Measurements from ENCODE around the gene MBL2. TPM values are rescaled to one million over a fixed set of nuclear protein-coding genes. Genes with fewer than 3 reads are reported as not detected.

MBL2 gene
- total RNA-seq, 2 donors from 2014 or later = not detected

DNA sequence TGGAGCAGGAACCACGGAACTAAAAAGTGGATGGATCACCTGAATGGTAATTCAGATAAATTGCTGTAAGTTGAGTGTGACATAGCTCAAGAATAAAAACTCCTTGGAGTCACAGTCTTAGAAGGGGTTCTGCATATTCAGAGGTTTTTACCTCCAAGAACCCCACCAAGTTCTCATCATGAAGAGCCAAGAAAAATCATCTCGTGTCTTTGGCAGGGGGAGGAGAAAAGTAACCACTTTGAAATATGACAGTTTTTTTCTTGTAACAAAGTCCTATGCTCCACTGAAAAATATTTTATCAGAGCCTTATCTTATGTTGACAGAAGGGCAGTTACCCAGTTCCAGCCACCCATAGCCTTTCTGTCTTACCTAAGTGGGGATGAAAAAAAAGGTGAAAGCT, 38.2 kb upstream of the MBL2 start:
- DNase-seq (ENCODE audit: low spot score) (no peak), ATAC-seq (ENCODE audit: insufficient number of reproducible peaks, low FRiP score, low read depth) (no peak)
- Histone ChIP-seq H3K36me3 (no peaks in the 10 kb centered on the region), H3K9me3 (no peaks in the 10 kb centered on the region), H3K27ac (no peak overlapping the region), H3K4me1 (ENCODE audit: control insufficient read depth in 1 of 2, low read depth in 2 of 2) (no peaks in the 10 kb centered on the region), H3K27me3 (replicated peaks; ENCODE audit: insufficient read depth) (no peaks in the 10 kb centered on the region), H3K4me3 (no peak overlapping the region)
- TF ChIP-seq, protein P1, sequence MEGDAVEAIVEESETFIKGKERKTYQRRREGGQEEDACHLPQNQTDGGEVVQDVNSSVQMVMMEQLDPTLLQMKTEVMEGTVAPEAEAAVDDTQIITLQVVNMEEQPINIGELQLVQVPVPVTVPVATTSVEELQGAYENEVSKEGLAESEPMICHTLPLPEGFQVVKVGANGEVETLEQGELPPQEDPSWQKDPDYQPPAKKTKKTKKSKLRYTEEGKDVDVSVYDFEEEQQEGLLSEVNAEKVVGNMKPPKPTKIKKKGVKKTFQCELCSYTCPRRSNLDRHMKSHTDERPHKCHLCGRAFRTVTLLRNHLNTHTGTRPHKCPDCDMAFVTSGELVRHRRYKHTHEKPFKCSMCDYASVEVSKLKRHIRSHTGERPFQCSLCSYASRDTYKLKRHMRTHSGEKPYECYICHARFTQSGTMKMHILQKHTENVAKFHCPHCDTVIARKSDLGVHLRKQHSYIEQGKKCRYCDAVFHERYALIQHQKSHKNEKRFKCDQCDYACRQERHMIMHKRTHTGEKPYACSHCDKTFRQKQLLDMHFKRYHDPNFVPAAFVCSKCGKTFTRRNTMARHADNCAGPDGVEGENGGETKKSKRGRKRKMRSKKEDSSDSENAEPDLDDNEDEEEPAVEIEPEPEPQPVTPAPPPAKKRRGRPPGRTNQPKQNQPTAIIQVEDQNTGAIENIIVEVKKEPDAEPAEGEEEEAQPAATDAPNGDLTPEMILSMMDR (IDR thresholded peaks at IDR 0.05) = no peak

DNA sequence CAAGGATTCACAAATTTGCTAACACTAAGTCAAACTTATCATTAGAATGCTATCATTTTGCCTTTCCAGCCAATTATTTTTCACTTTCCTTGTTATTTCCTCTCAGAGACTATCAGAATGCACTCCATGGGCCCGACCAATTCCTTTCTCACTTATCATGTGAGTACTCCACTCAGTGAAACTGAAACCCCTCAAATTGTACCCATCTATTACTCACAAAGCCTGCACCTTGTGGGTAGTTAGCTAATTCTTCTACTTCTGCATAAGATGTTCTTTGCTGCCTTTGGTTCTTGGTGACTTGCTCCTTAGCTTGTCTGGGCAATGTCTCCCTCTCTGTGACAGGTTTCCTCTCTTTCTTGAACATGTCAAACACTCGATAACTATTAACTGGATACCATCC, 35.2 kb upstream of the MBL2 start:
- H3K4me1 ChIP-seq (ENCODE audit: control insufficient read depth in 1 of 2, low read depth in 2 of 2) = no peaks in the 10 kb centered on the region
- no peaks in the 10 kb centered on the region for H3K27me3 ChIP-seq (replicated peaks; ENCODE audit: insufficient read depth)
- DNase-seq (ENCODE audit: low spot score) (no peak), ATAC-seq (ENCODE audit: insufficient number of reproducible peaks, low FRiP score, low read depth) (no peak)
- no peaks in the 10 kb centered on the region for H3K36me3 ChIP-seq
- H3K4me3 ChIP-seq = no peak overlapping the region
- H3K27ac ChIP-seq = no peak overlapping the region
- no peaks in the 10 kb centered on the region for H3K9me3 ChIP-seq
- TF ChIP-seq, protein P1 (IDR thresholded peaks at IDR 0.05) = no peak

DNA sequence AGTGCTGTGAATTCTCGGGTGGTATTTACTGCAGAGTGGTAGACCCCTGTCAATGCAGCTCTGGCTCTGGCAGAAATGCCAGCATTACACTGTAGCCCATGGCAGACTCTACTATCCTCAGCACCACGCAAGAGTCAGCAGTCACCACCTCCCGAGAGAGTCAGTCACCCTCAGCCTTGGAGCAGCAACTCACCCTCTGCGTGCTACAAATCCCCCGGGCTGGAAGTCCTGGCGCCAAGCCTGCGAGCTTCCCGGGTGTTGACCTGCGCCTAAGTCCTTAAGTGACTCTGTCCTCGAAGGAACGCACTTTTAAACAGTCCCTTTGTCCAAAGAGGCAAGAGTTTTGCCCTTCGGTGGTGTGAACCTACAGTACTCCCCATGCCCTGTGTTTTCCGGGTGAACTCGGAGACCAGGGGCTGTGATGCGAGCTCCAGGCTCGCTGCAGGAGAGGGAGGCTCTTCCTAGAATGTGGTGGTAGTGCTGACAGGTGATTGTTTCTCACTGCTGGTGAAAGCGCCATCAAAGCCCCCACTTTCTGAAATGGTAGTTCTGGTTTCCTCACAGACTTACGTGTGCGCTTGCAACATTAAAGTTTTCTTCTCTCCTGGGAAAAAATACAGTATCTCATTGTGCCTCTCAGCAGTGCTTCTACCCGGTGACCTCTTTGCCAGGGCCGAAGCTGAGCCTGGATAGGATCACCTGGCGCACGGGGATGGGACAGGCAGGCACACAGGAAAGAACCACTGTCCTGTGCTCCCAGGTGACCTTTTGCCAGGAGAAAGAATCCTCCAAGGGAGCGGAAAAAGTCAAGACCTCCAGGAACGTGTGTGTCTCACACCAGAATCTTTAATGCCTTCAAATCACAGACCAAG, 33.1 kb upstream of the MBL2 start:
- no peak overlapping the region for H3K4me3 ChIP-seq

DNA sequence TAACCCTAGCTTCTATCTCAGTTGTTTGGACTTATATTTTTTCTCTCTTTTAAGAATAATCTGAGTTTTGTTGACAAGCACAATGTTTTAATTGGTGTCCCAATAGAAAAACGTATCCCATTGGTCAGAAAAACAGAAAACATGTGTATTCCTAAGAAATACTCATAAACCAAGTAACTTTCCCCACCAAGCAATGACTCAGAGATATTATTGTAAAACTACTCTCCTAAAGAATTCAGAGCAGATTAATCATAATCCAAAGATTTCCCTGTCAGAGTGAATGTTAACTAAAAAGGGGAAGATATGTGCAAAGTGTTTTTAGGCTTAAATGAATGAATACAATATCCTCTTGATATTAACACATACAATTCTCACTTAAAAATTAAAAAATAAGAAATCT, 29.4 kb upstream of the MBL2 start:
- ATAC-seq (ENCODE audit: insufficient number of reproducible peaks, low FRiP score, low read depth) = no peak

More for the DNA sequence above, 33.1 kb upstream of the MBL2 start:
- Histone ChIP-seq H3K27me3 (replicated peaks; ENCODE audit: insufficient read depth) (no peaks in the 10 kb centered on the region), H3K9me3 (no peaks in the 10 kb centered on the region), H3K36me3 (no peaks in the 10 kb centered on the region), H3K4me1 (ENCODE audit: control insufficient read depth in 1 of 2, low read depth in 2 of 2) (no peaks in the 10 kb centered on the region), H3K27ac (no peak overlapping the region)
- no peak for DNase-seq (ENCODE audit: low spot score)
- TF ChIP-seq, protein P1 (IDR thresholded peaks at IDR 0.05) = no peak
- ATAC-seq (ENCODE audit: insufficient number of reproducible peaks, low FRiP score, low read depth) = no peak

DNA sequence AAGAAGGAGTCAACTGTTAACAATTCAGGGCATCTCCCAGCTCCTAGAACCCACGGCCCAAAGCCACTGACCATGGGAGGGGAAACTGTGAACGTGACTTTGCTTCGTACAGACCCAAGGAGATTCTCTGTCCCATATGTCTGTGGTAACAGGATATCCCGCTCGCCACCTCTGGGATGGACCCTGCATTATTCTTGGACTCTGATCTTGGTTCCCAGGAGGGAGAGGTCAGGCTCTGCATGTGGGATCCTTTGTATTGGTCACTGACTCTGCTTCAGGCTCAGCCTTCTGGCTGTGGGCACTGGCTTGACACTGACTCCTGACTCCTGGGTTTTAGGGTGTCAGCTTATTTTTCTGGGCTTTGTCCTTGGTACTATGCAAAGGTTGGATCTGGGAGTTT, 13.5 kb upstream of the MBL2 start:
- DNase-seq (ENCODE audit: low spot score) = no peak

More for the DNA sequence above, 29.4 kb upstream of the MBL2 start:
- no peak overlapping the region for H3K27ac ChIP-seq
- H3K9me3 ChIP-seq = no peaks in the 10 kb centered on the region
- H3K27me3 ChIP-seq (replicated peaks; ENCODE audit: insufficient read depth) = no peaks in the 10 kb centered on the region
- DNase-seq (ENCODE audit: low spot score) = no peak
- TF ChIP-seq, protein P1 (IDR thresholded peaks at IDR 0.05) = no peak
- no peak overlapping the region for H3K4me3 ChIP-seq
- H3K36me3 ChIP-seq = no peaks in the 10 kb centered on the region
- no peaks in the 10 kb centered on the region for H3K4me1 ChIP-seq (ENCODE audit: control insufficient read depth in 1 of 2, low read depth in 2 of 2)

More for the DNA sequence above, 13.5 kb upstream of the MBL2 start:
- no peaks in the 10 kb centered on the region for H3K9me3 ChIP-seq
- no peak overlapping the region for H3K4me3 ChIP-seq
- no peaks in the 10 kb centered on the region for H3K4me1 ChIP-seq (ENCODE audit: control insufficient read depth in 1 of 2, low read depth in 2 of 2)
- H3K27ac ChIP-seq = no peak overlapping the region
- H3K36me3 ChIP-seq = no peaks in the 10 kb centered on the region
- no peak for ATAC-seq (ENCODE audit: insufficient number of reproducible peaks, low FRiP score, low read depth)
- H3K27me3 ChIP-seq (replicated peaks; ENCODE audit: insufficient read depth) = no peaks in the 10 kb centered on the region
- TF ChIP-seq, protein P1 (IDR thresholded peaks at IDR 0.05) = no peak
